Mucosa of rectum (tissue), 2 donors: ENCODE data around the gene RIN2.
"Not testable (repeated sequence)": the region's sequence is repeated elsewhere in the genome, so short reads cannot be mapped to it uniquely, and the experiment has no call there.

Experiments
- H3K27ac ChIP-seq, 2 donors: one replicate each; pipeline ENCODE4 v1.7.0; 2013; ENCODE audit warnings: inconsistent platforms in 2 of 2, low read depth in 2 of 2, low read length in 2 of 2
- H3K27me3 ChIP-seq, 2 donors: one replicate each; pipeline ENCODE4 v1.7.0; 2013; ENCODE audit warnings: low read length in 2 of 2; ENCODE audit not compliant: control insufficient read depth in 2 of 2, insufficient read depth in 2 of 2
- H3K36me3 ChIP-seq, 2 donors: one replicate each; pipeline ENCODE4 v1.7.0; 2013; ENCODE audit warnings: low read length in 2 of 2; ENCODE audit not compliant: control insufficient read depth in 2 of 2, insufficient read depth in 2 of 2
- H3K4me1 ChIP-seq, 2 donors: one replicate each; pipeline ENCODE4 v1.7.0; 2013; ENCODE audit warnings: low read length in 2 of 2, mild to moderate bottlenecking in 1 of 2; ENCODE audit not compliant: control insufficient read depth in 2 of 2, insufficient read depth in 2 of 2
- H3K4me3 ChIP-seq, 2 donors: one replicate each; pipeline ENCODE4 v1.7.0; 2013; ENCODE audit warnings: low read length in 2 of 2
- H3K9ac ChIP-seq, 2 donors: one replicate each; pipeline ENCODE4 v1.7.0; 2013; ENCODE audit warnings: low read length in 2 of 2, low read depth in 1 of 2, mild to moderate bottlenecking in 1 of 2
- H3K9me3 ChIP-seq, 2 donors: one replicate each; pipeline ENCODE4 v1.7.0; 2013; ENCODE audit warnings: low read length in 2 of 2; ENCODE audit not compliant: control insufficient read depth in 2 of 2
- donor health status: healthy.
- donor health status: Normal muscosa, but diverticular disease.

RIN2 gene

GRCh38 chr20:19747903-19748302 is 10.2 kb upstream of the RIN2 start:
- no peak overlapping the region for H3K9ac ChIP-seq
- H3K4me1 ChIP-seq = peaks cover 13 to 29% of the 10 kb centered on the region in 2 donors
- H3K27ac ChIP-seq = no peak overlapping the region
- H3K27me3 ChIP-seq = no peaks in the 10 kb centered on the region
- peaks cover 4 to 5% of the 10 kb centered on the region in 2 donors for H3K9me3 ChIP-seq
- H3K36me3 ChIP-seq = no peaks in the 10 kb centered on the region
- H3K4me3 ChIP-seq = no peak overlapping the region

- H3K9me3 ChIP-seq = peaks cover 4 to 5% of the 10 kb centered on the region in 2 donors
- H3K4me1 ChIP-seq = peaks cover 13 to 29% of the 10 kb centered on the region in 2 donors
- no peak overlapping the region for H3K9ac ChIP-seq
- H3K4me3 ChIP-seq = no peak overlapping the region
- H3K27me3 ChIP-seq = no peaks in the 10 kb centered on the region
- H3K36me3 ChIP-seq = no peaks in the 10 kb centered on the region
- no peak overlapping the region for H3K27ac ChIP-seq
These were observed 9.4 kb upstream of the RIN2 start for GRCh38 chr20:19748681-19749080.

GRCh38 chr20:19749618-19750071 is 8.4 kb upstream of the RIN2 start:
- Histone ChIP-seq H3K9ac (no peak overlapping the region), H3K27me3 (no peaks in the 10 kb centered on the region), H3K4me1 (peaks cover 13 to 29% of the 10 kb centered on the region in 2 donors), H3K27ac (peak overlapping the region in 1 of 2 donors; percentile 42), H3K36me3 (no peaks in the 10 kb centered on the region), H3K9me3 (peaks cover 4 to 5% of the 10 kb centered on the region in 2 donors), H3K4me3 (no peak overlapping the region)

- no peaks in the 10 kb centered on the region for H3K27me3 ChIP-seq
- no peak overlapping the region for H3K4me3 ChIP-seq
- H3K27ac ChIP-seq = peak overlapping the region; percentile 83 to 94
- H3K36me3 ChIP-seq = no peaks in the 10 kb centered on the region
- H3K9me3 ChIP-seq = peaks cover 4 to 5% of the 10 kb centered on the region in 2 donors
- peak overlapping the region in 1 of 2 donors; percentile 51 for H3K9ac ChIP-seq
- H3K4me1 ChIP-seq = peaks cover 13 to 29% of the 10 kb centered on the region in 2 donors
These were observed 7.9 kb upstream of the RIN2 start for GRCh38 chr20:19750101-19750606.

GRCh38 chr20:19750907-19751636 is 7.0 kb upstream of the RIN2 start:
- peak overlapping the region in 1 of 2 donors; percentile 55 for H3K4me3 ChIP-seq
- H3K27ac ChIP-seq = peak overlapping the region; percentile 83 to 94
- no peaks in the 10 kb centered on the region for H3K27me3 ChIP-seq
- no peaks in the 10 kb centered on the region for H3K9me3 ChIP-seq
- peaks cover 13 to 29% of the 10 kb centered on the region in 2 donors for H3K4me1 ChIP-seq
- no peaks in the 10 kb centered on the region for H3K36me3 ChIP-seq
- peak overlapping the region in 1 of 2 donors; percentile 51 for H3K9ac ChIP-seq

- not testable (repeated sequence) for H3K27me3 ChIP-seq, H3K9ac ChIP-seq, H3K4me3 ChIP-seq, H3K36me3 ChIP-seq, H3K27ac ChIP-seq, H3K9me3 ChIP-seq
- H3K4me1 ChIP-seq = peaks cover 17 to 36% of the 10 kb centered on the region in 2 donors
These were observed 3.9 kb upstream of the RIN2 start for GRCh38 chr20:19754201-19754600.

GRCh38 chr20:19756761-19757486 is 1.1 kb upstream of the RIN2 start:
- Histone ChIP-seq H3K27ac (peak overlapping the region; percentile 97 to 99), H3K27me3 (no peaks in the 10 kb centered on the region), H3K9me3 (no peaks in the 10 kb centered on the region), H3K4me3 (peak overlapping the region; percentile 74 to 89), H3K4me1 (peaks cover 4 to 20% of the 10 kb centered on the region in 2 donors), H3K36me3 (peaks cover 0 to 2% of the 10 kb centered on the region in 2 donors), H3K9ac (peak overlapping the region; percentile 96 to 97)

- Histone ChIP-seq H3K4me3 (peak overlapping the region; percentile 74 to 89), H3K4me1 (peaks cover 4 to 19% of the 10 kb centered on the region in 2 donors), H3K9me3 (no peaks in the 10 kb centered on the region), H3K27ac (peak overlapping the region; percentile 97 to 99), H3K36me3 (peaks cover 0 to 2% of the 10 kb centered on the region in 2 donors), H3K9ac (peak overlapping the region; percentile 96 to 97), H3K27me3 (no peaks in the 10 kb centered on the region)
These were observed 448 bp upstream of the RIN2 start for GRCh38 chr20:19757487-19758132.

GRCh38 chr20:19758501-19759331 is 658 bp downstream of the RIN2 start:
- Histone ChIP-seq H3K27me3 (no peaks in the 10 kb centered on the region), H3K36me3 (peaks cover 0 to 2% of the 10 kb centered on the region in 2 donors), H3K4me1 (peaks cover 4 to 19% of the 10 kb centered on the region in 2 donors), H3K9me3 (no peaks in the 10 kb centered on the region), H3K27ac (peak overlapping the region; percentile 97 to 99), H3K9ac (peak overlapping the region; percentile 85 to 97), H3K4me3 (peak overlapping the region; percentile 74 to 89)
